ENCODE measurements around the gene LRGUK.

LRGUK gene

DNA sequence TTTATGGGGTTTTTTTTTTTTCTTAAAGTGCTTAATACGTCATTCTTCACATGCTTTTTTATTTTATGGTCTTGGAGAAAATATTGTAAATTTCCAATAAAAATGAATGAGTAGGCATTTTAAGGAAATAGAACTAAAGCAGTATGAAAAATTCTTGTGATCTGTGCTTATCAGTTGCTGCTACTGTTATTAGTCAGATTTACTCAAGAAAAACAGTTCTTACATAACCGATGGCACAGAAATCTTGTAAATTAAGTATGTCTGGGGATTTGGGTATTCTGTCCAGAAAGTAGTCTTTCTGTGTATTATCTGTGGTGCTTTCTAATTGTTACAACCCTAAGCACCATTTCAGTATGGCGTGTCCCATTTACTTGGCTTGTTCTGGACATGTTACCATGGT lies 64.7 kb downstream of the LRGUK start:
- TF ChIP-seq, protein P1, sequence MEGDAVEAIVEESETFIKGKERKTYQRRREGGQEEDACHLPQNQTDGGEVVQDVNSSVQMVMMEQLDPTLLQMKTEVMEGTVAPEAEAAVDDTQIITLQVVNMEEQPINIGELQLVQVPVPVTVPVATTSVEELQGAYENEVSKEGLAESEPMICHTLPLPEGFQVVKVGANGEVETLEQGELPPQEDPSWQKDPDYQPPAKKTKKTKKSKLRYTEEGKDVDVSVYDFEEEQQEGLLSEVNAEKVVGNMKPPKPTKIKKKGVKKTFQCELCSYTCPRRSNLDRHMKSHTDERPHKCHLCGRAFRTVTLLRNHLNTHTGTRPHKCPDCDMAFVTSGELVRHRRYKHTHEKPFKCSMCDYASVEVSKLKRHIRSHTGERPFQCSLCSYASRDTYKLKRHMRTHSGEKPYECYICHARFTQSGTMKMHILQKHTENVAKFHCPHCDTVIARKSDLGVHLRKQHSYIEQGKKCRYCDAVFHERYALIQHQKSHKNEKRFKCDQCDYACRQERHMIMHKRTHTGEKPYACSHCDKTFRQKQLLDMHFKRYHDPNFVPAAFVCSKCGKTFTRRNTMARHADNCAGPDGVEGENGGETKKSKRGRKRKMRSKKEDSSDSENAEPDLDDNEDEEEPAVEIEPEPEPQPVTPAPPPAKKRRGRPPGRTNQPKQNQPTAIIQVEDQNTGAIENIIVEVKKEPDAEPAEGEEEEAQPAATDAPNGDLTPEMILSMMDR (conservative IDR thresholded peaks at IDR 0.05; ENCODE audit: low read length): no peak

DNA sequence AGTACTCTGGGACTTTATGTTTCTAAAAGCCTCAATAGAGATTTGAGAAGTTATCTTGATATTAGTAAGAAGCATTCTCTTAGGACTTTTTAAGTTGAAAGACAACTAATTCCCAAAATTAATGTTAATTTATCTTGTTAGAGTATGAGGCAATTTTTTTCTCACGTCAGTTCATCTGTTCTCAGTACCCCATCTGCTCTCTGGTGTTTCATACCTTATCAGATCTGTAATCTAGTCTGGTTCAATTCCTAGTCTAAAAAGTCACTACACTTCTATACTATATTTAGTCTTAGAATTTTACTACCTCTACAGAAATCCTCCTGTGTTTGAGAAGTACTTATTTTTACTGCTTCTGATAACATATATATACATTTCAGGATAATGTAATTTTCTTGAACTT lies 66.1 kb downstream of the LRGUK start:
- no peak overlapping the region for H3K4me3 ChIP-seq (ENCODE audit: low read length)
- TF ChIP-seq, protein P1 (conservative IDR thresholded peaks at IDR 0.05; ENCODE audit: low read length): no peak
- no peak for DNase-seq (ENCODE audit: low read depth)

More for the DNA sequence above, 64.7 kb downstream of the LRGUK start:
- no peak for DNase-seq (ENCODE audit: low read depth)
- no peak overlapping the region for H3K4me3 ChIP-seq (ENCODE audit: low read length)

DNA sequence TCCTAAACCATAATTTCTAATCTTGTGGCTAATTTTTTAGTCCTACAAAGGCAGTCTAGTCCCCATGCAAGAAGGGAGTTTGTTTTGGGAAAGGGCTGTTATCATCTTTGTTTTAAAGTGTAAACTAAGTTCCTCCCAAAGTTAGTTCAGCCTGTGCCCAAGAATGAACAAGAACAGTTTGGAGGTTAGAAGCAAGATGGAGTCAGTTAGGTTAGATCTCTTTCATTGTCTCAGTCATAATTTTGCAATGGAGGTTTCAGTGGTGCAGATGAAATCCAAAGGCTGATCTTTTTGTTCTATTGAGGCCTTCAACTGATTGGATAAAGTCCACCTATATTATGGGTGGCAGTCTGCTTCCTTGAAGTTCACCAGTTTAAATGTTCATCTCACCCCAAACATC lies 68.1 kb downstream of the LRGUK start:
- no peak overlapping the region for H3K4me3 ChIP-seq (ENCODE audit: low read length)
- TF ChIP-seq, protein P1 (conservative IDR thresholded peaks at IDR 0.05; ENCODE audit: low read length): no peak
- no peak for DNase-seq (ENCODE audit: low read depth)

DNA sequence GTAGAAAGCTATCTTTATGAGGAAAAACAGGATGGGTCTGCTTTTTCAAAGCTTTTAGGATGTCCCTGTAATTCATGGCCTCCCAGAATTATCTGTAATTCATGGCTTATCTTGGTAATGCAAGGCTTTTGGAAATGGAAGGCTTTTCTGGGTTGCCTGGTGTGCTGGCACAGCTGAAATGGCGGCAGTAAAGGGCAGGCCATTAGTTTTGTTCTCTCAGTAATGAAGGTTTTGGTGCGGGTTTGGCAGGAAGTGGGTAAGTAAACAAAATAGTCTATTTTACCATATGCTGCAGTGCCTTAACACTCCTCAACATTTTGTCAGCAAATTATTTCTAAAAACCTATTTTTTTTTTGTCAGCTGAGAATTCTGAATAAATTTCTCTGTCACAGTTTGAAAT lies 69.3 kb downstream of the LRGUK start:
- DNase-seq (ENCODE audit: low read depth): no peak
- TF ChIP-seq, protein P1 (conservative IDR thresholded peaks at IDR 0.05; ENCODE audit: low read length): no peak
- no peak overlapping the region for H3K4me3 ChIP-seq (ENCODE audit: low read length)

DNA sequence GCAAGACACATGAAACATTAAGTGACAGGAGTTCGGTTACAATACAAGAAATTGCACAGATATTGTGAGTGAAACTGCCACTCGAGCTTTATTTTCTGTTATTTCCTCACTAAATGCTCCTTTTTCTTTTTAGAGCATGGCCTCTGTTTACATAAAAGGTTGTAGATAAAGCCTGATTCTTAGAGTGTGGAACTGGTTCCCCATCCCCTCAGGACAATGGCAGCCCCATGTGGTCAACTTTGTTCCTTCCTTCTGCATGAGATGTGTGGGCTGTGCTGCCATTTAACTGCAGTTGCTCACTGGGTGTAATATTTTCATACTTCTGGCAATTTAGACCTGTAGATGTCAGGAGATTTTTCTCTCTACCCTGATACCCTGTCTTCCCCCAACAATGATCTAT lies 70.2 kb downstream of the LRGUK start:
- DNase-seq (ENCODE audit: low read depth): no peak
- TF ChIP-seq, protein P1 (conservative IDR thresholded peaks at IDR 0.05; ENCODE audit: low read length): no peak
- no peak overlapping the region for H3K4me3 ChIP-seq (ENCODE audit: low read length)

DNA sequence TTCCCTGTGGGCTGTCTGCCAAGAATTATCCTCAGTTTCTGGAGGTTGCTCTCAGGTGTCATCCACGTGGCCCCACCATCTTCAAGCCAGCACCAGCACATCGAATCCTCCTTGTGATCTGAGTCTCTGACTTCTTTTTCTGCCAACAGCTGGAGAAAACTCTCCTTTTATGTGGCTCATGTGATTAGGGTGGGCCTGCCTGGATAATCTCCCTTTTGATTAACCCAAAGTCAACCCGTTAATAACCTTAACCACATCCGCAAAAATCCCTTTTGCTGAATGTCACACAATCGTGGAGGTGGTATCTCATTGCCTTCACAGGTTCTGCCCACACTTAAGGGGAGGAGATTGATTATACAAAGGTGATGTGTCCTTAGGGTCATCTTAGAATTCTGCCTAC lies 73.8 kb downstream of the LRGUK start:
- TF ChIP-seq, protein P1 (conservative IDR thresholded peaks at IDR 0.05; ENCODE audit: low read length): no peak
- no peak overlapping the region for H3K4me3 ChIP-seq (ENCODE audit: low read length)
- no peak for DNase-seq (ENCODE audit: low read depth)

DNA sequence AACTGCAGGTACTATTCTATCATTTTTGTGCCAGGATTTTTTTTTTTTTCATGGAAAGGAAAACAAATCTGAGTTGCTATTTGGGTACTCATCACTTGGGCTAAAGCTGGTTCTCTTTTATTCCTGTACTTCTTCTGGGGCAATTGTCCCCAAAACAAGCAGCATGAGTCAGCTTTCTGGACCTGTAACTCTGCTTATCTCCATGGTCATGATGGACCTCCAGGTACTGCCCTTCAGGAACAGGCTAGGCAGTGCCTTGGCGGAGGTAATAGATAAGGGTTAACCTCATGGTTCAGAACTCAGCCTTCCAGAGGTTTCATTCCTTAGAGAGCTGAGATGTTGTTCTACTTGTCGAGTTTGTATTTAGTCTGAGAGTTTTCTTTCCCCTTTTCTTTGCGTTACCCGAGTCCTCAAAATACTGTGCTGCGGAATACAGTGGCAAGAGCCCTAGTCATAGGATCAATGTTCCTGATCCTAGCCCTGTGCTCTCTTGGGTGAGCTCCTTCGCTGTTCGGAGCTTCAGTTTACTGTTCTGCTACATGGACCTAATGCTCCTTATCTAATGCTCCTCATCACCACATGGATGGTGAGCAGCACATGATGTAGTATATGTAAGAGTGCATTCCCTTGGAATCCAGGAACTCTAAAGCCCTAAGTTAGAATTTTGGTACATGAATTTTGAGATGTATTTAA lies 74.6 kb downstream of the LRGUK start:
- DNase-seq (ENCODE audit: low read depth): no peak
- TF ChIP-seq, protein P1 (conservative IDR thresholded peaks at IDR 0.05; ENCODE audit: low read length): no peak
- no peak overlapping the region for H3K4me3 ChIP-seq (ENCODE audit: low read length)

Data from AG10803 (cell line).